HepG2 (cell line): Measurements from ENCODE around the gene CLIC6. TPM values are rescaled to one million over a fixed set of nuclear protein-coding genes. Genes with fewer than 3 reads are reported as not detected.
A peak's percentile ranks its signal among the peaks of the same experiment; 100 is the strongest.

Experiments used
- ATF7 ChIP-seq, 2 experiments: fragments of 450-650 bp in 1 of 2; sonication (generic) in 1 of 2; formaldehyde crosslinking in 1 of 2; IDR thresholded peaks; 2 replicates each; pipeline versions ENCODE4 v1.4.0 to v1.6.1; 2016 to 2020; ENCODE audit warnings: antibody characterized with exemption in 1 of 2, mild to moderate bottlenecking in 1 of 2, missing genetic modification reagents in 1 of 2
- CBFB ChIP-seq: sonication (generic); formaldehyde crosslinking; IDR thresholded peaks from 2 replicates; pipeline ENCODE4 v1.4.0; 2020; ENCODE audit warnings: missing genetic modification reagents
- CBX5 ChIP-seq: sonication (generic); formaldehyde crosslinking; IDR thresholded peaks from 2 replicates; pipeline ENCODE4 v1.4.0; 2020; ENCODE audit warnings: missing genetic modification reagents, borderline replicate concordance
- CEBPB ChIP-seq: IDR thresholded peaks from 2 replicates; pipeline ENCODE4 v1.6.1; 2011; ENCODE audit warnings: low read depth, low read length, improper control_type of control experiment, borderline replicate concordance
- CEBPG ChIP-seq: IDR thresholded peaks from 2 replicates; pipeline ENCODE4 v1.6.1; 2016
- DNMT1 ChIP-seq: sonication (generic); formaldehyde crosslinking; IDR thresholded peaks from 2 replicates; pipeline ENCODE4 v1.5.1; 2020; ENCODE audit warnings: mild to moderate bottlenecking, missing genetic modification reagents
- GATAD2A ChIP-seq: IDR thresholded peaks from 2 replicates; pipeline ENCODE4 v1.6.1; 2016
- HNRNPH1 ChIP-seq: fragments of 200-400 bp; formaldehyde crosslinking; optimal IDR thresholded peaks from 2 replicates; pipeline ENCODE3; 2017; ENCODE audit warnings: mild to moderate bottlenecking, low read depth, low read length
- IRF2 ChIP-seq: IDR thresholded peaks from 2 replicates; pipeline ENCODE4 v1.6.1; 2018; ENCODE audit warnings: missing genetic modification reagents, missing compliant biosample characterization
- KDM1A ChIP-seq: IDR thresholded peaks from 2 replicates; pipeline ENCODE4 v1.6.1; 2016; ENCODE audit warnings: missing compliant biosample characterization
- KDM3A ChIP-seq: IDR thresholded peaks from 2 replicates; pipeline ENCODE4 v1.6.1; 2018; ENCODE audit warnings: low read depth, missing compliant biosample characterization
- KDM5A ChIP-seq: fragments of 200-600 bp; sonication (generic); IDR thresholded peaks from 2 replicates; pipeline ENCODE4 v1.7.0; 2018; ENCODE audit warnings: antibody characterized with exemption, mild to moderate bottlenecking, low read length, borderline replicate concordance
- KMT2B ChIP-seq: IDR thresholded peaks from 2 replicates; pipeline ENCODE4 v1.6.1; 2016; ENCODE audit warnings: missing genetic modification reagents, missing compliant biosample characterization
- MAFG ChIP-seq: sonication (generic); formaldehyde crosslinking; IDR thresholded peaks from 2 replicates; pipeline ENCODE4 v1.5.1; 2020; ENCODE audit warnings: mild to moderate bottlenecking, missing genetic modification reagents
- MED1 ChIP-seq: sonication (generic); formaldehyde crosslinking; IDR thresholded peaks from 2 replicates; pipeline ENCODE4 v1.4.0; 2020; ENCODE audit warnings: missing genetic modification reagents
- MED13 ChIP-seq: sonication (generic); formaldehyde crosslinking; IDR thresholded peaks from 2 replicates; pipeline ENCODE4 v1.5.0; 2020; ENCODE audit warnings: missing genetic modification reagents
- MIER2 ChIP-seq: IDR thresholded peaks from 2 replicates; pipeline ENCODE4 v1.6.1; 2016; ENCODE audit warnings: missing biosample characterization, missing genetic modification reagents
- MTA1 ChIP-seq: sonication (generic); formaldehyde crosslinking; IDR thresholded peaks from 2 replicates; pipeline ENCODE4 v1.4.0; 2020; ENCODE audit warnings: missing genetic modification reagents, mild to moderate bottlenecking, borderline replicate concordance
- RFXANK ChIP-seq: IDR thresholded peaks from 2 replicates; pipeline ENCODE4 v1.6.1; 2016
- SP140L ChIP-seq: sonication (generic); formaldehyde crosslinking; IDR thresholded peaks from 2 replicates; pipeline ENCODE4 v1.4.0; 2020; ENCODE audit warnings: missing genetic modification reagents, borderline replicate concordance
- SP5 ChIP-seq: IDR thresholded peaks from 2 replicates; pipeline ENCODE4 v1.6.1; 2016; ENCODE audit warnings: low read depth, borderline replicate concordance
- SSRP1 ChIP-seq: IDR thresholded peaks from 2 replicates; pipeline ENCODE4 v1.6.1; 2016; ENCODE audit warnings: control low read depth
- TARDBP ChIP-seq: sonication (generic); formaldehyde crosslinking; IDR thresholded peaks from 2 replicates; pipeline ENCODE4 v1.8.0; 2022; ENCODE audit warnings: mild to moderate bottlenecking, missing genetic modification reagents
- THYN1 ChIP-seq: sonication (generic); formaldehyde crosslinking; IDR thresholded peaks from 2 replicates; pipeline ENCODE4 v1.8.1; 2023; ENCODE audit warnings: low read depth, mild to moderate bottlenecking, moderate library complexity, missing genetic modification reagents, borderline replicate concordance
- XBP1 ChIP-seq: sonication (generic); formaldehyde crosslinking; IDR thresholded peaks from 2 replicates; pipeline ENCODE4 v1.5.0; 2020; ENCODE audit warnings: missing genetic modification reagents
- ZNF124 ChIP-seq: sonication (generic); formaldehyde crosslinking; IDR thresholded peaks from 2 replicates; pipeline ENCODE4 v1.4.0; 2020; ENCODE audit warnings: missing genetic modification reagents
- ZNF225 ChIP-seq: sonication (generic); formaldehyde crosslinking; IDR thresholded peaks from 2 replicates; pipeline ENCODE4 v1.4.0; 2020; ENCODE audit warnings: mild to moderate bottlenecking, missing genetic modification reagents
- ZNF264 ChIP-seq: sonication (generic); formaldehyde crosslinking; IDR thresholded peaks from 2 replicates; pipeline ENCODE4 v1.4.0; 2020; ENCODE audit warnings: missing genetic modification reagents
- ZNF274 ChIP-seq: sonication (generic); formaldehyde crosslinking; IDR thresholded peaks from 2 replicates; pipeline ENCODE4 v1.5.1; 2020; ENCODE audit warnings: mild to moderate bottlenecking, missing genetic modification reagents
- ZNF547 ChIP-seq: sonication (generic); formaldehyde crosslinking; IDR thresholded peaks from 2 replicates; pipeline ENCODE4 v1.5.1; 2020; ENCODE audit warnings: mild to moderate bottlenecking, missing genetic modification reagents
- ZNF570 ChIP-seq: sonication (generic); formaldehyde crosslinking; IDR thresholded peaks from 2 replicates; pipeline ENCODE4 v1.4.0; 2020; ENCODE audit warnings: mild to moderate bottlenecking, missing genetic modification reagents, borderline replicate concordance
- ZNF773 ChIP-seq: sonication (generic); formaldehyde crosslinking; IDR thresholded peaks from 2 replicates; pipeline ENCODE4 v1.4.0; 2020; ENCODE audit warnings: missing genetic modification reagents, borderline replicate concordance
- ZSCAN22 ChIP-seq: sonication (generic); formaldehyde crosslinking; IDR thresholded peaks from 2 replicates; pipeline ENCODE4 v1.4.0; 2020; ENCODE audit warnings: mild to moderate bottlenecking, missing genetic modification reagents
- polyA plus RNA-seq, 8 experiments: library from polyadenylated mRNA; depleted of rRNA in 3 of 8; stranded (reverse) in 7 of 8; unstranded in 1 of 8; fragments of >200 nt; fragmentation: Illumina TruSeq in 4 of 8; extraction: Trizol in 4 of 8; gene quantifications; 2 replicates each; pipeline versions ENCODE4 v1.2.1 to v1.2.3, GENCODE V29; 2011 to 2016; ENCODE audit warnings: low read depth in 4 of 8, missing spikeins in 1 of 8, mixed read lengths in 1 of 8; ENCODE audit not compliant: insufficient read depth in 1 of 8
- total RNA-seq, 5 experiments: library from RNA; depleted of rRNA; stranded (reverse); fragments of >200 nt; fragmentation: Illumina TruSeq; extraction: Trizol; gene quantifications; 2 replicates each; pipeline ENCODE4 v1.2.3, GENCODE V29; 2016; ENCODE audit warnings: low read depth in 1 of 5
- TF ChIP-seq, protein P1 (sequence below): sonication (generic); formaldehyde crosslinking; IDR thresholded peaks from 2 replicates; pipeline ENCODE4 v1.4.0; 2020; ENCODE audit warnings: mild to moderate bottlenecking, low read depth, missing genetic modification reagents
- TF ChIP-seq, protein P2 (sequence below): sonication (generic); formaldehyde crosslinking; IDR thresholded peaks from 2 replicates; pipeline ENCODE4 v1.4.0; 2020; ENCODE audit warnings: mild to moderate bottlenecking, missing genetic modification reagents

Gene CLIC6
- total and polyA plus RNA-seq, 2 of the 13 experiments (the other 11 are each of a cell fraction or from before 2014, with no cell fraction given), result not detected

DNA sequence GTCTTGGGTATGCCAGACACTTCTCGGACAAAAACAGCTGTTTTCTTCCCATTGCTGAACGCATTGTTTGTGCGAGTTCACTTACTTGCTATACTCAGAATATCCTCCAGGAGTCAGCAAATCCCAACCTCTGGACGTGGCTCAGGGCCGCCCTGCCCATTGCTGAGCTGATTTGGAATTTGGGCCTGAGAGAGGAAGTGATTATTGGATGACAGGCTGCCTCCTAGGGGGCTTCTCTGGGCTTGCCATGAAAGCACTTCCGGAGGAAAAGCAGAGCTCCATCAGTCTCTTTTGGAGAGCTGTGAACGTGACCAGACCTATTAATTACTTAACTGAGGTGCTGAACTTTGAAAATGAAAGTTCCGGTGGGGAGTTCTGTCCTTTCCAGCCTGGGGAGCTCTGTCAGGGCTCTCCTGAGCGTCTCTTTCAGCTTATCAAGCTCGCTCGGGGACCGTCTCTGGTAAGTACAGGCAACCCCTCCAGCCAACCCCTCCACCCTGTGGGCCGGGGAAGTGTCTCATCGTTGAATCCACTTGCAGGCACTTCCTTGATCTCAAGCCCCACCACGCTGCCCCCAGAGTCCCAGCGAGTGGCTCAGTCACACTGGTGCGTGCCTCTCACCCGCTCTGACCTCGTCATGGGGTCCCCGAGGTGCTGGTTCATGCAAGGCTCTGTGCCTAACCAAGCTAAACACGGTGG lies 76.9 kb downstream of the CLIC6 start (continued):
- TF ChIP-seq ZNF274 (CRISPR knock-in tag), result 0 out of 2 replicates have a peak, but pooled peaks have one; percentile 27
- no peak for TF ChIP-seq ATF7 (IDR thresholded peaks at IDR 0.05)
- TF ChIP-seq ATF7 (CRISPR knock-in tag; IDR thresholded peaks at IDR 0.05), result no peak
- no peak for TF ChIP-seq MAFG (CRISPR knock-in tag)
- TF ChIP-seq CBFB (CRISPR knock-in tag), result no peak
- no peak; the same call in 1 of the 2 replicates for TF ChIP-seq CEBPG (CRISPR knock-in tag)
- TF ChIP-seq DNMT1 (CRISPR knock-in tag), result no peak
- no peak for TF ChIP-seq THYN1
- TF ChIP-seq XBP1 (CRISPR knock-in tag), result no peak
- 0 out of 2 replicates have a peak, but pooled peaks have one; percentile 8 for TF ChIP-seq MIER2 (CRISPR knock-in tag)
- TF ChIP-seq ZNF264, result no peak
- no peak for TF ChIP-seq HNRNPH1
- no peak for TF ChIP-seq MED13 (CRISPR knock-in tag)
- no peak for TF ChIP-seq ZSCAN22 (CRISPR knock-in tag)
- no peak for TF ChIP-seq CEBPB
- TF ChIP-seq KDM5A, result no peak
- peak; percentile 57 for TF ChIP-seq TARDBP (CRISPR knock-in tag)
- peak; percentile 24; the same call in 1 of the 2 replicates for TF ChIP-seq CBX5 (CRISPR knock-in tag)
- TF ChIP-seq, protein P1, sequence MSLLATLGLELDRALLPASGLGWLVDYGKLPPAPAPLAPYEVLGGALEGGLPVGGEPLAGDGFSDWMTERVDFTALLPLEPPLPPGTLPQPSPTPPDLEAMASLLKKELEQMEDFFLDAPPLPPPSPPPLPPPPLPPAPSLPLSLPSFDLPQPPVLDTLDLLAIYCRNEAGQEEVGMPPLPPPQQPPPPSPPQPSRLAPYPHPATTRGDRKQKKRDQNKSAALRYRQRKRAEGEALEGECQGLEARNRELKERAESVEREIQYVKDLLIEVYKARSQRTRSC (CRISPR knock-in tag), result no peak
- peak; percentile 59; the same call in 1 of the 2 replicates for TF ChIP-seq MED1 (CRISPR knock-in tag)
- TF ChIP-seq ZNF124 (CRISPR knock-in tag), result no peak
- no peak for TF ChIP-seq RFXANK
- no peak for TF ChIP-seq KDM3A (CRISPR knock-in tag)
- no peak for TF ChIP-seq MTA1 (CRISPR knock-in tag)
- TF ChIP-seq SSRP1 (CRISPR knock-in tag), result no peak
- peak; percentile 60; the same call in 1 of the 2 replicates for TF ChIP-seq IRF2
- no peak for TF ChIP-seq ZNF225 (CRISPR knock-in tag)
- TF ChIP-seq ZNF547 (CRISPR knock-in tag), result no peak
- 0 out of 2 replicates have a peak, but pooled peaks have one; percentile 41 for TF ChIP-seq KMT2B (CRISPR knock-in tag)
- TF ChIP-seq KDM1A (CRISPR knock-in tag), result no peak
- peak; percentile 65 for TF ChIP-seq GATAD2A (CRISPR knock-in tag)
- TF ChIP-seq, protein P2, sequence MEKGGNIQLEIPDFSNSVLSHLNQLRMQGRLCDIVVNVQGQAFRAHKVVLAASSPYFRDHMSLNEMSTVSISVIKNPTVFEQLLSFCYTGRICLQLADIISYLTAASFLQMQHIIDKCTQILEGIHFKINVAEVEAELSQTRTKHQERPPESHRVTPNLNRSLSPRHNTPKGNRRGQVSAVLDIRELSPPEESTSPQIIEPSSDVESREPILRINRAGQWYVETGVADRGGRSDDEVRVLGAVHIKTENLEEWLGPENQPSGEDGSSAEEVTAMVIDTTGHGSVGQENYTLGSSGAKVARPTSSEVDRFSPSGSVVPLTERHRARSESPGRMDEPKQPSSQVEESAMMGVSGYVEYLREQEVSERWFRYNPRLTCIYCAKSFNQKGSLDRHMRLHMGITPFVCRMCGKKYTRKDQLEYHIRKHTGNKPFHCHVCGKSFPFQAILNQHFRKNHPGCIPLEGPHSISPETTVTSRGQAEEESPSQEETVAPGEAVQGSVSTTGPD (CRISPR knock-in tag), result no peak
- no peak for TF ChIP-seq ZNF773 (CRISPR knock-in tag)
- no peak for TF ChIP-seq SP5
- TF ChIP-seq ZNF570, result no peak
- no peak for TF ChIP-seq SP140L (CRISPR knock-in tag)
